Activated CD8-positive, alpha-beta memory T cell treated with anti-CD3 and anti-CD28 coated beads for 1 hour (primary cell): Measurements from ENCODE around the gene CTSO.
"Not testable (repeated sequence)": the region's sequence is repeated elsewhere in the genome, so short reads cannot be mapped to it uniquely, and the experiment has no call there.

Source experiments
- DNase-seq, 2 donors: peaks; one replicate each; pipeline ENCODE4 v3.0.0-alpha.2; 2020; ENCODE audit warnings: low read depth in 1 of 2; ENCODE audit errors: extremely low read depth in 1 of 2

CTSO gene

GRCh38 chr4:155956461-155956860 is 2.8 kb upstream of the CTSO start:
- no peak for DNase-seq

DNA sequence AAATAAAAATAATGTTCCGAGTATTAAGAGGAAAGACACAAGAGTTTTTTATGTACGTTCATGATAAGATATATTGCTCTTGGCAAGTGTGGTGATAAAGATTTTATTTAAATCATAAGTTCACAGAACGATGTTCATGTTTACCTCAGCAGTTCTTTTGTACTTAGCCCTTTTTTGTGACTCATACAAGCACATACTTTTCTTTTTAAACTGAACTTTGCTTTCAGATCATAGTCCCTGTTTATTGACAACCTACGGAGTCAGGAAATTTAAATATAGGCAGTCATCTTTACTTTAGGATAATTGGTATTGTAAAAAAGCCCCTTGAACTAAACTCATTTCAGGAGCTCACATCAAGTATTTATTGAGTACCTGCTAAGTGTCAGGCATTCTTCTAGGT is 1.3 kb upstream of the CTSO start:
- DNase-seq = no peak

DNA sequence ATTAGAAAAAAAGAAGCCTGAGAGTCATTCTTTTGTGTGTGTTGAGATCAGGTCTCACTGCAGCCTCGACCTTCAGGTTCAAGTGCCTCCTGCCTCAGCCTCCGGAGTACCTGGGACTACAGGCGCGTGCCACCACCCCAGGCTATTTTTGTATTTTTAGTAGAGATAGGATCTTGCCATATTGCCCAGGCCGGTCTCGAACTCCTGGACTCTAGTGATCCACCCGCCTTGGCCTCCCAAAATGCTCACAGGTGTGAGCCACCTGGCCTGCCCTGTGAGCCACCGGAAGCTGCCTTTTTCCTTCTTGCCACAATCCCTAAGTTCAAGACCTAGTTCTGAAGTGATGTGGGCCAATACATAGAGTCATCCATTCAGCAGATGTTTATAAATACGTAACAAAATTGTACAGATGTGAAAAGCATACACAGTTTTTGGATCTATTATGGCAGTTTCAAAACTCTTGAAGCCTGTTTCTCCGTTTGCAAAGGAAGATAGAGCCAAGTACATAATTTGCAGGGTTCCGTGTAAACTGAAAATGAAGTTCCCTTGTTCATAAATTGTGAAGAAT is 536 bp upstream of the CTSO start:
- DNase-seq = no peak

- DNase-seq = no peak
Observed at GRCh38 chr4:155952501-155952901, 1.2 kb downstream of the CTSO start.

- no peak for DNase-seq
Observed at GRCh38 chr4:155950461-155950860, 3.2 kb downstream of the CTSO start.

- no peak for DNase-seq
Observed at GRCh38 chr4:155948541-155948940, 5.1 kb downstream of the CTSO start.

DNA sequence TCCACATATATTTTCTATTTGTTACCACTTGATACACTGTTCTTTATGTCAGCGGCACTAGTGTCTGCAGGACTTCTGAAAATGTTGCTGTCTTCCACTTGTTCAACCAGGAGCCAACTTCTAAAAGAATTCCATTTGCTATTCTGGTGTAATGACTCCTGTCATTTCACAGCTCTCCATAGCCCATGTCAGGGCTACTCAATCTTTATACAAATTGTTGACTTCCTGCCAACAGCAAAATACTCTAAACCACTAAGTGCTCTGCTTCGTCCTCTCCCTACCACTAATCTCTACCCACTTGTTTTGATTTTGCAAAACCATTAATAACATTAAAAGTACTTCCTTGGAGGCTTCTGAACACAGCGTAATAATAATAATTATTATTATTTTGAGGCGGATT is 7.2 kb downstream of the CTSO start:
- DNase-seq = no peak

GRCh38 chr4:155944516-155944915 is 9.2 kb downstream of the CTSO start:
- no peak for DNase-seq

DNA sequence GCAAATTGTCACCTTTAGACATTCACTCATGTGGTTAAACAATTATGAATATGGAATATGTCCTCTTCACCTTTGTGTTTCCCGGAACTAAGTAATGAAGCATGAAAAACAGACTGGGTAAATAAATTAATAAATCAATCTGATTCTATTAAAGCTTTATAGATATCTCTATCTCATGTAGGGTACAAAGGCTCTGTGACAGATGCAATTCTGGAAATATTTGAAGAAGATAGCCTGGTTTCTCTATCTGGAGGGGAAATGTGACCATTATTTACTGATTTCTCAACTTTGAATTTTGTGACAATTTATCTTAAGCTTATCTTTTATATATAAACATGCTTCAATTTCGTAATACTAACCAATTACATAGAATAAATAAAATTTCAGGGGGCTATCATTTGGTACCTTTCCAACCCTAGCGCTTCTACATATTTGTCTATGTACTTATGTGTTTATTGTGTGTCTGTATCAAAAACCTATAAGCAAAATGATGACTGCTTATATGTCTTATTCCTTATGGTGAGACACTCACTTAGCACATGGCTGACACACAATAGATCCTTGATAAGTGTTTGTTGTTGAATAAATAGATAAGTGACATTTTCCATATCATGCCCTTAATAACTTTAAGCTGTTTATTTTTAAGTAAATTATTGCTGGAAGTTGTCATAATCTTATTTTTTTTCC is 9.9 kb downstream of the CTSO start:
- no peak for DNase-seq

- DNase-seq = no peak
Observed at GRCh38 chr4:155941820-155942219, 11.8 kb downstream of the CTSO start.

DNA sequence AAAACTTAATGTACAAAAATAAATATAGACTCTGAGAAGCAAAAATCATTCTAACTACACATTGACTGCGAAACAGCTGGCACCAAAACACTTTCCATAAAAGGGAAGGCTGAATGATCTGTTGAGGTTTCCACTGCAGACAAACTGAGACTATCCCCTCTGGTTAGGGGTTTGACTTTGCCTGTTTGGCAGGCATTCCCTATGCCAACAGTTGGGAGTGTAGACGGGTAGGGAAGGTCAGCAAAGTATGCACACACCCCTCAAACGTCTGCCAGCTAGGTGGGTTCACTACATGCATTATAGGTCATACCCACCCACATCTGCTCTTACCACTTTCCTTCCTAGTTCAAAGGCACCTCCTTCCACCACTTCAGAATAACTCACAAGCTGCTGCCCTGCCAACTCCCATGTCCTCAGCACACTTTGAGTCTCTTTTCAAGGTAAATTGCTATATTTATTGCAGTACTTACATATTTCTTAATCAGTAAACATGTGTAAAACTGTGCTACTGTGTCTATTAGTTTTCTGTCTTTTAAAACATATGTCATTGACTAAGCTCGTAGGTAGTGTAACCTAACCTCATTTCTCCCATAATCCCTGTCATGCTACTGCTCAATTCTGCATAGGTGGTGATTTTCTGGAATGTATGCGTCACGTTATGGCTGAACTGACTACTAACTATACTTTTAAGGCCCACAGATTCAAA is 12.4 kb downstream of the CTSO start:
- no peak for DNase-seq

DNA sequence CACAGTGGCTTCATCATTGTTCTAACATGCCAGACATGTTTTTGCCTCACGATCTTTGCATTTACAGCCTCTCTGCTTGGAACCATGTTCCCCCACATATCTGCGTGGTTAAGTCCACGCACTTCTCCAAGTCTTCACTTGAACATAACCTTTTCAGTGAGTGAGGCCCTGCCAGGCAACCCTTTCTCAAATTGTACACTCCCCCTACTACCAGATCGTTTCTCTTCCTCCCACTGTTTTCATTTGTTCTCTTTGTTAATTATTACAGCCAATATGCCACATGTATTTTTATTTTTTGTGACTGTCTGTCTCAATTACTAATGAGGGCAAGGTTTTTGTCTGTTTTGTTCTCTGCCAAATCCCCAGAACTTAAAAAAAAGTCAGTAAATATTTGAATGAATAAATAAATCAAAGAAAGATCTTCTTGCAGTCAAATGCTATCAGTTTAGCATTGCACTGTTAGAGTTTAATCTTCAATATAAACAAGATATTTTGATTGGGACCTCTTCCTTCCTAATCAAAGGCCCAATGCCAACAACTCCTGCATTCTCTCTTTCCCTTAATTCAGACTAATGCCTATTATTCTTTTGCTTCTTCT is 18.2 kb downstream of the CTSO start:
- no peak for DNase-seq

GRCh38 chr4:155934634-155935033 is 19.0 kb downstream of the CTSO start:
- not testable (repeated sequence) for DNase-seq

GRCh38 chr4:155931634-155932033 is 22.0 kb downstream of the CTSO start:
- DNase-seq = no peak

- no peak for DNase-seq
Observed at GRCh38 chr4:155930330-155930729, 23.3 kb downstream of the CTSO start.

GRCh38 chr4:155929833-155930232 is 23.8 kb downstream of the CTSO start:
- no peak for DNase-seq

DNA sequence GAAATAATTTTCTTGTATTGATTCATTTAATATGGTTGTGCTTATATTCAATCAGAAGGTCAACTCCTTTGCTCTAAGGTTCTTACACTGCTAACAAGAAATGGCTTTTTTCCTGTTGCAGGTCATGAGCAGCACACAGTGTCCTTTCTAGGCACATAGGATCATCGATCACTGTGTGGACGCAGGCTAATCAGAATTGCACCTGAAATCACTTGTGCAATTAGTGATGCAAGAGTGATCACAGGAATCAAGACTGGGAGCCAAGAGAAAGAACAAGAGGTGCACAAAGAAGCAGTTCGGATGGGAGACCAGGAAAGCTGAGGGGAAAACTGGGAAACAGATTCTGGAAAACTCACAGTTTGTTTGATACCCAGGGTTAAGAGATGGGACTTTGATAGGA is 29.0 kb downstream of the CTSO start:
- no peak for DNase-seq

GRCh38 chr4:155921597-155921996 is 32.1 kb downstream of the CTSO start:
- DNase-seq = no peak

DNA sequence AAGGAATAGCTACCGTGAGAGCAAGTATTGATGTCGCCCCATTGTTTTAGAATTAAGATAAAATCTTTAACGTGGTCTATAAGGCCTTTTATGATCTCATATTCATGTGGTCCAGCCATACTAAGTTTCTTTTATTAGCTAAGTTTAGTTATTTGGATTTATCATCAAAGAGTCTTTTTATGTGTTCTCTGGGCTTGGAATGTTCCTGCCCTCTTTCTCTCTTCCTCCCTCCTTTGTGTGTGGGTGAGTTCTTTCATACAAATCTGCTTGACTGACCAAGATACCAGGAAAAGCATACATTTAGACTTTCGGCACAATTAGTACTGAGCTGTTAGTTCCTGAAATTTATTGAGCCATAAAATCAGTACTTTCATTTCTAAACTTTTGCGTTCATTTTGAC is 38.9 kb downstream of the CTSO start:
- no peak for DNase-seq

- DNase-seq = no peak
Observed at GRCh38 chr4:155911905-155912304, 41.8 kb downstream of the CTSO start.

GRCh38 chr4:155909615-155910226 is 43.9 kb downstream of the CTSO start:
- no peak for DNase-seq
